Measurements from ENCODE around the gene CNGA3. TPM values are rescaled to one million over a fixed set of nuclear protein-coding genes. Genes with fewer than 3 reads are reported as not detected.
"Not testable (repeated sequence)": the region's sequence is repeated elsewhere in the genome, so short reads cannot be mapped to it uniquely, and the experiment has no call there.

Gene CNGA3
- total and polyA plus RNA-seq, 7 experiments from 2014 or later: not detected

DNA sequence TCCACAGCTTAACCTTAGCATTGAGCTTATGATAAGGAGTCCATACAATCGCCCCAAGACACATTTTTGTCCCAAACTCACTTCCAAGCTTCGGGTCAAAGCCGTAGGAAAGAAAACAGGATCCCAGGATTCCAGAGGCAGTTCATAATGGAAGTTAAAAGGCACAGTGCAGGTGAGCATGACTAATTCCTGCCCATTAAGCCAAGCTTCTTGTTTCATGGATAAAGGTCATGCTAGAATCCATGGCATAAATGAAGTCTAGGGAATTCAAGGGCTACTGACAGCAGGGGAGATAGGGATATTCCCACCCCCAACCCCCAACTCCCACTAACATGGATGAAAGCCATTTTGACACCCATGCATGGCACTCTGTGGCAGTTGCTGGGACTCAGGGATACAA lies 88.2 kb downstream of the CNGA3 start:
- intact Hi-C loops (cut with micrococcal nuclease): no loop called here

DNA sequence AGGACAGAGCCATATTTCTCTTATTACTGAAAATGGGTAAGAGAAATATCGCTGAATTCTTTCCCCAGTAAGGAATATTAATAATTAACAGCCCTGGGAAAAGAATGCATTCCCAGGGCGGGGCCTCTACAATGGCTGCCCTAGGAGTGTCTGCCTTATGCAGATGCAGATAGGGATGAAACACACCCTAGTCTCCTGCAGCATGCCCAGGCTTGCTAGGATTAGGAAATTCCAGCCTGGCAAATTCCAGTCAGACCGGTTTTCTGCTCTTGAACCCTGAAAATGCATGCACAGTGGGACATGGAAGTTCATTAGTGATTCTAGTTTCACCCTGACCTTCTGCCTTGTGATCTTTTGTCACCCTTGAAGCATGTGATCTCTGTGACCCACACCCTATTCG lies 89.4 kb downstream of the CNGA3 start:
- H3K27ac ChIP-seq (ENCODE audit: low read depth, low read length); H3K27ac Mint-ChIP-seq; H3K27me3 Mint-ChIP-seq; DNase-seq; H3K9me3 ChIP-seq (ENCODE audit: control insufficient read depth in 2 of 3, low read length in 3 of 3); H3K27me3 ChIP-seq (ENCODE audit: control insufficient read depth in 2 of 2, insufficient read depth in 2 of 2, low read length in 2 of 2); H3K4me3 ChIP-seq (ENCODE audit: low read length); ATAC-seq; CTCF ChIA-PET; H3K36me3 ChIP-seq (ENCODE audit: control insufficient read depth in 2 of 3, insufficient read depth in 3 of 3, low read length in 3 of 3); H3K4me3 Mint-ChIP-seq; POLR2A ChIA-PET; H3K4me1 ChIP-seq (ENCODE audit: control insufficient read depth in 2 of 2, insufficient read depth in 2 of 2, low read length in 2 of 2): not testable (repeated sequence)
- Mint-ChIP-seq H3K4me1 (peaks cover 0 to 29% (median 0%) of the 10 kb centered on the region in 7 donors), H3K36me3 (peaks cover 9 to 32% (median 13%) of the 10 kb centered on the region in 5 donors), H3K9me3 (peaks cover 4 to 38% (median 22%) of the 10 kb centered on the region in 11 donors)
- intact Hi-C loops (cut with micrococcal nuclease): loop anchor here in 1 of 2 donors (5.0 kb wide), 1 partner anchor 438 kb away; the partner anchor contains the start of gene TMEM131

More for the DNA sequence above, 88.2 kb downstream of the CNGA3 start:
- peaks cover 0 to 3% (median 0%) of the 10 kb centered on the region in 5 donors for H3K27me3 Mint-ChIP-seq
- peaks cover 0 to 21% (median 0%) of the 10 kb centered on the region in 7 donors for H3K4me1 Mint-ChIP-seq
- H3K27ac ChIP-seq (ENCODE audit: low read depth, low read length): no peak overlapping the region
- no peak for ATAC-seq
- H3K27ac Mint-ChIP-seq: no peak overlapping the region
- H3K27me3 ChIP-seq (ENCODE audit: control insufficient read depth in 2 of 2, insufficient read depth in 2 of 2, low read length in 2 of 2): no peaks in the 10 kb centered on the region
- H3K9me3 Mint-ChIP-seq: peaks cover 4 to 27% (median 19%) of the 10 kb centered on the region in 11 donors
- CTCF ChIA-PET: no interaction called here
- H3K4me3 Mint-ChIP-seq: no peak overlapping the region
- POLR2A ChIA-PET: no interaction called here
- no peak for DNase-seq
- H3K36me3 Mint-ChIP-seq: peaks cover 5 to 23% (median 10%) of the 10 kb centered on the region in 5 donors
- no peaks in the 10 kb centered on the region for H3K4me1 ChIP-seq (ENCODE audit: control insufficient read depth in 2 of 2, insufficient read depth in 2 of 2, low read length in 2 of 2)
- no peaks in the 10 kb centered on the region for H3K36me3 ChIP-seq (ENCODE audit: control insufficient read depth in 2 of 3, insufficient read depth in 3 of 3, low read length in 3 of 3)
- no peaks in the 10 kb centered on the region for H3K9me3 ChIP-seq (ENCODE audit: control insufficient read depth in 2 of 3, low read length in 3 of 3)
- H3K4me3 ChIP-seq (ENCODE audit: low read length): no peak overlapping the region

DNA sequence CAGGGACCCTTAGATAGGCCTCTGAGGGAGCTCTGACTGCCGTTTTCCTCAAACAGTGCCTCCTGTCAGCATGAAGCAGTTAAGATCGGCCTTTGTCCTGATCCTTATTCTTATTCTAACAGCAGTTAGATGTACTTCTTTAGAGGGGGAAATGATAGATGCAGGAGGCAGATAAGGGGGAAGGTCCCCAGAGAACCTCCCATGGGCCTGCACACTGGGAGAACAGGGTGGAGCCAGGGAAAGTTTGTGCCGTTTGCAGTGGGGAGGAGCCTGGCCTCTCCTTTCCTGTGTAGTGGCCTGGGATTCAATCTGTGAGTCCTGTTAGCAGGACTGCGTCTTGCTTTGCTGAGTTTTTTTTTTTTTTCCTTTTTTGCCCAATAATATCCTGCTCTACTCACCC lies 90.5 kb downstream of the CNGA3 start:
- H3K4me1 ChIP-seq (ENCODE audit: control insufficient read depth in 2 of 2, insufficient read depth in 2 of 2, low read length in 2 of 2): no peaks in the 10 kb centered on the region
- Mint-ChIP-seq H3K36me3 (peaks cover 9 to 41% (median 13%) of the 10 kb centered on the region in 5 donors), H3K27ac (no peak overlapping the region), H3K4me3 (no peak overlapping the region), H3K9me3 (peaks cover 4 to 38% (median 22%) of the 10 kb centered on the region in 11 donors), H3K27me3 (peaks cover 0 to 3% (median 0%) of the 10 kb centered on the region in 5 donors), H3K4me1 (peaks cover 0 to 31% (median 0%) of the 10 kb centered on the region in 7 donors)
- DNase-seq (no peak), ATAC-seq (no peak)
- ChIA-PET CTCF (no interaction called here), POLR2A (no interaction called here)
- H3K27me3 ChIP-seq (ENCODE audit: control insufficient read depth in 2 of 2, insufficient read depth in 2 of 2, low read length in 2 of 2): no peaks in the 10 kb centered on the region
- no peak overlapping the region for H3K4me3 ChIP-seq (ENCODE audit: low read length)
- H3K9me3 ChIP-seq (ENCODE audit: control insufficient read depth in 2 of 3, low read length in 3 of 3): peaks cover 0 to 6% (median 0%) of the 10 kb centered on the region in 3 experiments
- intact Hi-C loops (cut with micrococcal nuclease): loop anchor here in 1 of 2 donors (5.0 kb wide), 1 partner anchor 439 kb away; the partner anchor contains the start of gene TMEM131
- H3K27ac ChIP-seq (ENCODE audit: low read depth, low read length): no peak overlapping the region
- H3K36me3 ChIP-seq (ENCODE audit: control insufficient read depth in 2 of 3, insufficient read depth in 3 of 3, low read length in 3 of 3): no peaks in the 10 kb centered on the region

DNA sequence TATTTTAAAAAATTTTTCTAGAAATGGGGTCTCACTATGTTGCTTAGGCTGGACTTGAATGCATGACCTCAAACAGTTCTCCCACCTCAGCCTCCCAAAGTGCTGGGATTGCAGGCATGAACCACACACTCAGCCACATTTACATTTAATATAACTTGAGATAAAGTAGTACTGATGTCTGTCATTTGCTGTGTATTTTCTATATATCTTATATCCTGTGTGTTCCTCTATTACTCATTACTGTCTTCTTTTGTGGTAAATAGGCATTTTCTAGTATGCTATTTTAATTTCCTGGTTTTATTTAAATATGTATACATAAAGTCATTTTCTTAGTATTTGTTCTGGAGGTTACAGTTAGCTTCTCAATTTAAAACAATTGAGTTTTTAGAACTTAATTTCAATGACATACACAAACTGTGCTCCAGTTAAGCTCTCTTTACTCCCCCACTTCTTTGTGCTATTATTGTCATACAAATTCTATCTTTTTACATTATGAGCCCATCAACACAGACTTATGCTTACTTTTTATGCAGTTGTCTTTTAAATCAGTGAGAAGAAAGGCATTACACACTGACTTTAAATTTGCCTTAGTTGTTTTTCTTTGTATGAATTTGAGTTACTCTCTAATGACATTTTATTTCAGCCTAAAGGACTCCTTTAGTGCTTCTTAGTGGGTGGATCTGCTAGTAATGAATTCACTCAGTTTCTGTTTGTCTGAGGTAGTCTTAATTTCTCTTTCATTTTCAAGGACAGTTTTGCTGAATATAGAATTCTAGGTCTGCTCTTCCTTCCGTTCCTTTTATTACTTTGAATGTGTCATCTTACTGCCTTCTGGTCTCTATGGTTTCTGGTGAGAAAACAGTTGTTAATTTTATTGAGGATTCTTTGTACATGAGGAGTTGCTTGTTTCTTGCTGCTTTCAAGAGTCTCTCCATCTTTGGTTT lies 92.2 kb downstream of the CNGA3 start:
- H3K4me3 ChIP-seq (ENCODE audit: low read length): no peak overlapping the region
- ChIA-PET CTCF (no interaction called here), POLR2A (interaction anchor here (0.6 kb wide), 1 partner anchor 319 kb away, joined by 3 read pairs; no protein-coding TSS in a partner anchor)
- Mint-ChIP-seq H3K9me3 (peaks cover 0 to 25% (median 18%) of the 10 kb centered on the region in 11 donors), H3K4me1 (peaks cover 0 to 35% (median 5%) of the 10 kb centered on the region in 7 donors), H3K27ac (peak overlapping the region in 6 of 9 donors; percentile 1 to 92 (median 8)), H3K4me3 (peak overlapping the region in 1 of 10 donors; percentile 74), H3K36me3 (peaks cover 4 to 40% (median 10%) of the 10 kb centered on the region in 5 donors), H3K27me3 (no peaks in the 10 kb centered on the region)
- DNase-seq (peak in 1 of 9 donors; percentile 40), ATAC-seq (peak; percentile 82)
- no peaks in the 10 kb centered on the region for H3K27me3 ChIP-seq (ENCODE audit: control insufficient read depth in 2 of 2, insufficient read depth in 2 of 2, low read length in 2 of 2)
- H3K4me1 ChIP-seq (ENCODE audit: control insufficient read depth in 2 of 2, insufficient read depth in 2 of 2, low read length in 2 of 2): no peaks in the 10 kb centered on the region
- intact Hi-C loops (cut with micrococcal nuclease): loop anchor here in 1 of 2 donors (1.0 to 5.0 kb wide), 5 partner anchors 10 to 441 kb away; partner anchors contain the start of gene TMEM131
- H3K9me3 ChIP-seq (ENCODE audit: control insufficient read depth in 2 of 3, low read length in 3 of 3): peaks cover 0 to 6% (median 0%) of the 10 kb centered on the region in 3 experiments
- H3K27ac ChIP-seq (ENCODE audit: low read depth, low read length): no peak overlapping the region
- no peaks in the 10 kb centered on the region for H3K36me3 ChIP-seq (ENCODE audit: control insufficient read depth in 2 of 3, insufficient read depth in 3 of 3, low read length in 3 of 3)

DNA sequence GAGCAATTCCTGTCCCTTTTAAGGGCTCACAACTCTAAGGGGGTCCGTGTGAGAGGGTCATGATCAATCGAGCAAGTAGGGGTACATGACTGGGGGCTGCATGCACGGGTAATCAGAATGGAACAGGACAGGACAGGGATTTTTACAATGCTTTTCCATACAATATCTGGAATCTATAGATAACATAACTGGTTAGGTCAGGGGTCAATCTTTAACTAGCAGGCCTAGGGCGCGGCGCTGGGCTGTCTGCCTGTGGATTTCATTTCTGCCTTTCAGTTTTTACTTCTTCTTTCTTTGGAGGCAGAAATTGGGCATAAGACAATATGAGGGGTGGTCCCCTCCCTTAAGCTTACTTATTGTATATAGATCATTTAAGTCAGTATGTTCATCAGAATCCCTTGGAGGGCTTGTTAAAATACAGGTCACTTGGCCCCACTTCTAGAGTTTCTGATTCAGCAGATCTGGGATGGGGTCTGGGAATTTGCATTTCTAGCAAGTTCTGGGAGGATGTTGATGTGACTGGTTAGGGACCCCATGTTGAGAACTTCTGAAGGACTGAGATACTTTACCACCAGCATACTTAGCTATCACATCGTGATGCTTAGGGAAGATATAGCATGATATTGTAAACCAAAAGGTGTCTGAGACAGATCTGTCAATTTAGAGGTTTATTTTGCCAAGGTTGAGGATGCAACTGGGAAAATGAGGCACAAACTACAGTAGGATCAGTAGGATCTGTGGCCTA lies 95.6 kb downstream of the CNGA3 start:
- Histone ChIP-seq H3K4me3 (ENCODE audit: low read length) (no peak overlapping the region), H3K36me3 (ENCODE audit: control insufficient read depth in 2 of 3, insufficient read depth in 3 of 3, low read length in 3 of 3) (no peaks in the 10 kb centered on the region), H3K27ac (ENCODE audit: low read depth, low read length) (no peak overlapping the region), H3K9me3 (ENCODE audit: control insufficient read depth in 2 of 3, low read length in 3 of 3) (peaks cover 0 to 6% (median 0%) of the 10 kb centered on the region in 3 experiments), H3K27me3 (ENCODE audit: control insufficient read depth in 2 of 2, insufficient read depth in 2 of 2, low read length in 2 of 2) (no peaks in the 10 kb centered on the region), H3K4me1 (ENCODE audit: control insufficient read depth in 2 of 2, insufficient read depth in 2 of 2, low read length in 2 of 2) (peaks cover 3 to 18% of the 10 kb centered on the region in 2 donors)
- POLR2A ChIA-PET: interaction anchor here (1.2 kb wide), 1 partner anchor 24 kb away, joined by 4 read pairs; no protein-coding TSS in a partner anchor
- ATAC-seq (no peak), DNase-seq (no peak)
- Mint-ChIP-seq H3K36me3 (peaks cover 6 to 47% (median 10%) of the 10 kb centered on the region in 5 donors), H3K27me3 (no peaks in the 10 kb centered on the region), H3K4me3 (peak overlapping the region in 3 of 10 donors; percentile 6 to 60 (median 54)), H3K27ac (peak overlapping the region in 4 of 9 donors; percentile 7 to 56 (median 48)), H3K4me1 (peaks cover 6 to 52% (median 19%) of the 10 kb centered on the region in 7 donors), H3K9me3 (peaks cover 0 to 24% (median 16%) of the 10 kb centered on the region in 11 donors)
- CTCF ChIA-PET: interaction anchor here (1.2 kb wide), 1 partner anchor 36 kb away, joined by 4 read pairs; no protein-coding TSS in a partner anchor
- intact Hi-C loops (cut with micrococcal nuclease): loop anchor here (10.0 kb wide), 2 partner anchors 163 to 713 kb away; partner anchors contain the start of genes COA5 (in 1 of the 2), LIPT1 (in 1 of the 2), TSGA10 (in 1 of the 2) and UNC50 (in 1 of the 2)

DNA sequence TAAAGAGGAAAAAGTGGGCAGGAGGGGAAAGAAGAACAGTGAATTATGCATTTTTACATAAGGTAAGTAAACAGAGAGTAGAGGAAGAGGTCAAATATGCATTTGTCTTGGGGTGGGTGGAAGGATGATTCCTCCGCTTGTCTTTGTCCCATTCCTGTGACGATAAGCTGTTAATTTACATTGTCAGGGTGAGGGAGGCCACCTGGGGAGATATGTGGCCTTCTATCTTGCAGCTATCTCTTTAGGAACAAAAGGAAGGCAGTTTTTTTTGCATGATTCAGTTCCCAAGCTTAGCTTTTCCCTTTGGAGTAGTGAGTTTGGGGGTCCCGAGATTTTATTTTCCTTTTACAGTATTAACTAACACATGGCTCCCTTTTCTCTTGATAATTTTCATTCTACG lies 96.2 kb downstream of the CNGA3 start:
- Mint-ChIP-seq H3K27ac (peak overlapping the region in 2 of 9 donors; percentile 7 to 52), H3K9me3 (peaks cover 0 to 24% (median 16%) of the 10 kb centered on the region in 11 donors), H3K27me3 (no peaks in the 10 kb centered on the region), H3K4me3 (peak overlapping the region in 4 of 10 donors; percentile 6 to 60 (median 50)), H3K36me3 (peaks cover 6 to 45% (median 10%) of the 10 kb centered on the region in 5 donors), H3K4me1 (peaks cover 8 to 53% (median 23%) of the 10 kb centered on the region in 7 donors)
- Histone ChIP-seq H3K27me3 (ENCODE audit: control insufficient read depth in 2 of 2, insufficient read depth in 2 of 2, low read length in 2 of 2) (no peaks in the 10 kb centered on the region), H3K4me3 (ENCODE audit: low read length) (no peak overlapping the region), H3K9me3 (ENCODE audit: control insufficient read depth in 2 of 3, low read length in 3 of 3) (peaks cover 0 to 6% (median 0%) of the 10 kb centered on the region in 3 experiments), H3K36me3 (ENCODE audit: control insufficient read depth in 2 of 3, insufficient read depth in 3 of 3, low read length in 3 of 3) (no peaks in the 10 kb centered on the region), H3K27ac (ENCODE audit: low read depth, low read length) (no peak overlapping the region), H3K4me1 (ENCODE audit: control insufficient read depth in 2 of 2, insufficient read depth in 2 of 2, low read length in 2 of 2) (peaks cover 8 to 24% of the 10 kb centered on the region in 2 donors)
- DNase-seq (no peak), ATAC-seq (no peak)
- ChIA-PET POLR2A (interaction anchor here (1.2 to 1.6 kb wide), 2 partner anchors 21 to 23 kb away, joined by 4 to 7 read pairs; no protein-coding TSS in a partner anchor), CTCF (no interaction called here)
- intact Hi-C loops (cut with micrococcal nuclease): loop anchor here (10.0 kb wide), 2 partner anchors 162 to 712 kb away; partner anchors contain the start of genes COA5 (in 1 of the 2), LIPT1 (in 1 of the 2), TSGA10 (in 1 of the 2) and UNC50 (in 1 of the 2)

Data from naive thymus-derived CD4-positive, alpha-beta T cell (primary cell).